Measurements from ENCODE around the gene KIFC1. TPM values are rescaled to one million over a fixed set of nuclear protein-coding genes. Genes with fewer than 3 reads are reported as not detected.

KIFC1 gene
- total and polyA plus RNA-seq, 9 of the 15 experiments (the other 6 are each of a cell fraction or from before 2014, with no cell fraction given), result 1.3 to 95.2 (median 76.9) TPM

DNA sequence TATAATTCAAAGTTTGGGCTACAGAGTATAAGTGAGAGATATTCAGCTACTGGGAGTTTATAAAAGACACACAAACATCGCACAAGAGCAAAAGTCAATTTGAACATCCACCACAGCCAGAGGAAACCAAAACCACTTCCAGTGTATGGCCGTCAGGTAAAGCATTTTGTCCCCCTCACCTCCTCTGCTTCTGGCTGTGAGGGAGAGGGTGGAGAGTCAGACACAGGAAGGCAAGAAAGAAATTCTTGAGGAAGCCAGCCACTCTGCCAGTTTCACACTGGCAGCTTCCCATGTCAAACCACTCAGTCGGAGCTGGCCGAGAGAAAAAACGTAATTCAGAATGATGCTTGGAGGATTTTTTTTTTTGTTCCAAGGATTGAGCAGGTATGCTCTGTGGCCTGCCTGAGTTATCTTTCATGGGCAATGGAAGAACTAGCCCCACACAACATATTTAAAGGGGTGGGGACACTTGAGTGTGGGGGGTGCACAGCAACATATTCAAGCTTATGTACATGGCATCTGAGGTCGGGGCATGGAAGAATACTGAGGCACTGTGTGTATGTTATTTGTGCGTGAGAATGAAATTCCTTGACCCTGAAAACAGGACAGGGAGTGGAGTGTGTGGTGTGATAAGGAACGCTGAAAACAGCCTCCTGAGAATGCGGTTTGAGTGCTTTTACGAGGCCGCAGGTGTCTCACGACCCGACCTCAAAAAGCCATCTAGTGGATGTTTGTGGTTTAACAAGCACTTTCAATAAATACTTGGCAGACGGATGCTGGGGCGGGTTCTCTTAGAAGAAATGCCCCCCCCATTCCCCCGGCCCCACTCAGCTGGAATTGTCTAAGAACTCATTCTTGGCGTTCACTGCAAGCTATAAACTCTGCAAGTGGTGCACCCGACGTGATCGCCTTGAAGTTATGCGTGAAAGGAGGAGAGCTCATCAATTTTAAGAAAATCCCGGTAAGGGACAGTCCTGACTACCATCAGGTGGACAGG lies 46.6 kb upstream of the KIFC1 start (continued):
- no peak; the same call in 1 of the 2 replicates for TF ChIP-seq ARID2 (IDR thresholded peaks at IDR 0.05)
- no peak for TF ChIP-seq THRAP3 (IDR thresholded peaks at IDR 0.05; ENCODE audit: borderline replicate concordance)
- no peak for TF ChIP-seq SMAD1 (IDR thresholded peaks at IDR 0.05; ENCODE audit: low read depth, low read length, partially characterized antibody)
- no peak for TF ChIP-seq CHD1 (IDR thresholded peaks at IDR 0.05; ENCODE audit: low read length)
- TF ChIP-seq NUFIP1 (IDR thresholded peaks at IDR 0.05; ENCODE audit: partially characterized antibody), result no peak
- TF ChIP-seq ZNF780A (CRISPR knock-in tag; IDR thresholded peaks at IDR 0.05), result no peak
- no peak for TF ChIP-seq POLR2A (conservative IDR thresholded peaks at IDR 0.05)
- no peak; the same call in 1 of the 2 replicates for TF ChIP-seq ZNF592 (IDR thresholded peaks at IDR 0.05)
- no peak for TF ChIP-seq ZNF23 (CRISPR knock-in tag; IDR thresholded peaks at IDR 0.05)
- no peak for TF ChIP-seq DIDO1 (tag; IDR thresholded peaks at IDR 0.05; ENCODE audit: low read depth)
- TF ChIP-seq RBM34 (IDR thresholded peaks at IDR 0.05; ENCODE audit: borderline replicate concordance, insufficient read depth, low read length), result no peak
- TF ChIP-seq, protein P1, sequence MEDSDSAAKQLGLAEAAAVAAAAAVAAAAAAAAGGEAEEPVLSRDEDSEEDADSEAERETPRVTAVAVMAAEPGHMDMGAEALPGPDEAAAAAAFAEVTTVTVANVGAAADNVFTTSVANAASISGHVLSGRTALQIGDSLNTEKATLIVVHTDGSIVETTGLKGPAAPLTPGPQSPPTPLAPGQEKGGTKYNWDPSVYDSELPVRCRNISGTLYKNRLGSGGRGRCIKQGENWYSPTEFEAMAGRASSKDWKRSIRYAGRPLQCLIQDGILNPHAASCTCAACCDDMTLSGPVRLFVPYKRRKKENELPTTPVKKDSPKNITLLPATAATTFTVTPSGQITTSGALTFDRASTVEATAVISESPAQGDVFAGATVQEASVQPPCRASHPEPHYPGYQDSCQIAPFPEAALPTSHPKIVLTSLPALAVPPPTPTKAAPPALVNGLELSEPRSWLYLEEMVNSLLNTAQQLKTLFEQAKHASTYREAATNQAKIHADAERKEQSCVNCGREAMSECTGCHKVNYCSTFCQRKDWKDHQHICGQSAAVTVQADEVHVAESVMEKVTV (CRISPR knock-in tag; IDR thresholded peaks at IDR 0.05), result peak; percentile 58
- TF ChIP-seq, protein P2, sequence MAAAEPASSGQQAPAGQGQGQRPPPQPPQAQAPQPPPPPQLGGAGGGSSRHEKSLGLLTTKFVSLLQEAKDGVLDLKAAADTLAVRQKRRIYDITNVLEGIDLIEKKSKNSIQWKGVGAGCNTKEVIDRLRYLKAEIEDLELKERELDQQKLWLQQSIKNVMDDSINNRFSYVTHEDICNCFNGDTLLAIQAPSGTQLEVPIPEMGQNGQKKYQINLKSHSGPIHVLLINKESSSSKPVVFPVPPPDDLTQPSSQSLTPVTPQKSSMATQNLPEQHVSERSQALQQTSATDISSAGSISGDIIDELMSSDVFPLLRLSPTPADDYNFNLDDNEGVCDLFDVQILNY (CRISPR knock-in tag; IDR thresholded peaks at IDR 0.05), result no peak
- peak; percentile 64; the same call in 1 of the 2 replicates for TF ChIP-seq L3MBTL2 (IDR thresholded peaks at IDR 0.05)
- TF ChIP-seq FUS (optimal IDR thresholded peaks at IDR 0.05; ENCODE audit: low read depth, low read length), result no peak
- no peak for TF ChIP-seq ATF1 (CRISPR knock-in tag; IDR thresholded peaks at IDR 0.05)
- peak; percentile 53 for TF ChIP-seq ATF1 (tag; IDR thresholded peaks at IDR 0.05)
- peak in 1 of 2 experiments; percentile 73; a peak in 2 of 4 replicates for TF ChIP-seq HDAC1 (IDR thresholded peaks at IDR 0.05)
- TF ChIP-seq CREM (IDR thresholded peaks at IDR 0.05; ENCODE audit: low read depth), result peak; percentile 66
- TF ChIP-seq SREBF1 (IDR thresholded peaks at IDR 0.05; ENCODE audit: borderline replicate concordance, low read depth, low read length), result no peak
